ENCODE measurements around the gene FGG.
"Not testable (repeated sequence)": the region's sequence is repeated elsewhere in the genome, so short reads cannot be mapped to it uniquely, and the experiment has no call there.

FGG gene

DNA sequence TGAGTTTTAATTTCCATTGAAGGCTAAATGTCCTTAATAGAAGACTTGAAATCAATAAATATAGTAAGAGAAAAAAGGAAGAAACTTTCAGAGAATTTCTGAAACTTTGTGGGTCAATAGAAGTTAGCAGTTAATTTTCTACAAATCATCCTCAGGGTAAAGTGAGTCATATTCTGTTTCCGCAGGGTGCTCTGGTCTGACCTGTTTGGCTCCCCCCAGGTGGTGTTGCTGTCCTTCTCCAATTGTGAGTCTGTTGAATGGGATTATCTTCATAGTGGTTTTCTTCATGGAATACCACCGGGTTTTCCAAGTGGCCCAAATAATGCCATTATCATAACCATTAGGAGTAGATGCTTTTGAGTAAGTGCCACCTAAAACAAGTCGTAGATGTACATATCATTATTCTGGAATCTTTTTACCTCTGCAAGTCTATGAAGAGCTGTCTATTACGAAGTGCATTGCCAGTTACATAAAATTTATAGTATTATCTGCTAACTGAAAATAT lies 7.7 kb downstream of the FGG start:
- no peak overlapping the region for H3K4me3 ChIP-seq (ENCODE audit: low read depth, low read length)
- no peak for TF ChIP-seq CTCF (IDR thresholded peaks at IDR 0.05; ENCODE audit: borderline replicate concordance, insufficient read depth, low read depth, low read length)

DNA sequence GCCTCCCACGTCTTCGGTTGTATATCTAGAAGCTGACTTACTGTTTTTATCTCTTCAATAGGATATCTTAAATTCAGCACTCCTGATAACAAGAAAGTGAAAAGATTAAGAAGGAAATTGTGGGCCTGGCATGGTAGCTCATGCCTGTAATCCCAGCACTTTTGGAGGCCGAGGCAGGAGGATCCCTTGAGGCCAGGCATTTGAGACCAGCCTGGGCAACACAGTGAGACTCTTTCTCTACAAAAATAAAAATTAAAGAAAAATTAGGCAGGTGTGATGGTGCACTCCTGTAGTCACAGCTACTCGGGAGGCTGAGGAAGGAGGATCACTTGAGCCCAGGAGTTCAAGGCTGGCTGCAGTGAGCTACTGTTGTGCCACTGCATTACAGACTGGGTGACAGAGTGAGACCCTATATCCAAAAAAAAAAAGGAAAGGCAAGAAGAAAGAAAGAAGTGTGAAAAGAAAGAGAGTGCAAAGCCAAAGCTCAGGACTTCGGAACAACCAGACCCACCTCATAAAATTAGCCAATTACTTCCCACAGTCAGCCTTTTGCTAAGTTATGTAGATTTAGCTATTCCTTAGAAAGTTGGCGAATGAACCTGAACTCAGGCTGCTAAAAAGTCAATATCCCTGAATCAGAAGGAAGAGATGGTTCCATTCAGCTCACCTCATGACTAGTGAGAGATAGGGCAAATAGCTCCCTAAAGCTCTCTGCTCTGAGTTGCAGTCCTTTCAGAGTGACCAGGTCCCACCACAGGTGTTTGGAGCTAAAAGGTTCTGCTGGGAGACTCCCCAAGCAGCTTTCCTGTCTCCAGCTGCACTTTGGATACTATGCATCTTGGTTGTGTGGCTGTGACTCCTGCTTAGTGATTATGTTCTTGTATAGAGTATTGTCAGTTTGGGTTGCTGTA lies 9.2 kb downstream of the FGG start:
- H3K4me3 ChIP-seq (ENCODE audit: low read depth, low read length): no peak overlapping the region
- TF ChIP-seq CTCF (IDR thresholded peaks at IDR 0.05; ENCODE audit: borderline replicate concordance, insufficient read depth, low read depth, low read length): no peak

DNA sequence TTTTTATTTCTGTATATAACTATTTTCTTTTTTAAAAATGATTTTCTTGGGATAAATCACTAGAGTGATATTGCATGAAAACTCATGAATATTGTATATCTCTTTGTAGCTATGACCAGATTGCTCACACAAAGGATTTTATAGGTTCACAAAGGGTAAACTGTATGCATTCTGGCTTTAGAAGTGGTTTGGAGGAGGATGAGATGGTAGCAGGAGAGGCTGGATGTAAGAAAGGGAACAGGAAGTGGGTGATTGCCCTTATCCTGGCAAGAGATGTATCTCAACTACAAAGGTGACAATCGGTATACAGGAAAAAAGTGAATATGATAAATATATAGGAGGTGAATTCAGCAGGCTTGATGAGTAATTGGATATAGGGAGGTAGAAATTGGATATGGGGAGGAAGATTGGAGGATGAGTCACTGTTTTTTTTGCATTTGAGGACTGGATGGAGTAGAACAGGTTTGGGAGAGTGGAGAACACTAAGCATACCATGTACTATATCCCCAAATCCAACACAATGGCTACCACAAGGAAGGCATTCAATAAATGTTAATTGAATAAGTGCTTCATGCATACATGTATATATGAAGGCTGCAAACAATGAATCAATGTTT lies 9.9 kb downstream of the FGG start:
- no peak overlapping the region for H3K4me3 ChIP-seq (ENCODE audit: low read depth, low read length)
- TF ChIP-seq CTCF (IDR thresholded peaks at IDR 0.05; ENCODE audit: borderline replicate concordance, insufficient read depth, low read depth, low read length): no peak

DNA sequence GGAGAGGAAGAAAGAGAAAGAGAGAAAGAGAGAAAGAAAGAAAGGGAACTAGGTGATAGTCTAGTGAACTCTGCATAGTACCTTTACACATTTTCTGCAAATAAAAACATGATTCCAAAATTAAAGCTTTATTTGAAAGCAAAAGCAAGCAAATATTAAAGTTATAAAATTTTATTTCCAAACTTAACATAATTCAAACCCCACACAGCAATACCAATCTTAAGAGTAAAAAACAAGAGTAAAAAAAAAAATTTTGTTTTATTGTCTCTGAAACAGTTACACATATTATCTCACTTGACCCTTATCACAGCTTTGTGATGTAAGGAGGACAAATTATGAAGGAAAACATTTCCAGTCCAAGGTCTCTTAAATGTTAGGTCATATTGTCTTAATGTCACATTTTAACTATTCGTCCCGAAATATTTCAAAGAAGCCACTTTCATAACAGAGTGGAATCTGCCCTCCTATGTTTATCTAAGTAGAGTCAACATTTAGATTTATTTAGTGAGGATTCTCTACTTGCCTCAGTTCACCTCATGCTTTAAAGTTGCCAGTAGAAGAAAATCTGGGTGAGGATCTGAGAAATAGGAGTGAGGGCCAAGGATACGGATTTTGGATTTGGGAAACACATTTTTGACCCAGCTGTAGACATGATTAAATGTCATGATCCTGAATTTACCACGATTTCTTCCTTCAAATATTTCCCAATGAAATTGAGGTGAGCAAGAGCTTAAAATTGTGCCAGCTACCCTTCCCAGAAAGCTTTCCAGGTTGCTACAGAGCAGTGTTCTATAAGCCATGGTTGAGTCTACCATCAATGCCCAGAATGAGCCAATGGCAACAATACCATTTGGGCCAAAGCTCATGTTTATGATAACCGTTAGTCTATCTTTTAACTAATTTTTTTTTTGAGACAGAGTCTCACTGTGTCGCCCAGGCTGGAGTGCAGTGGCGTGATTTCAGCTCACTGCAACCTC lies 14.4 kb downstream of the FGG start:
- TF ChIP-seq CTCF (IDR thresholded peaks at IDR 0.05; ENCODE audit: borderline replicate concordance, insufficient read depth, low read depth, low read length): no peak

GRCh38 chr4:154597281-154597680 lies 15.2 kb downstream of the FGG start:
- not testable (repeated sequence) for H3K4me3 ChIP-seq (ENCODE audit: low read depth, low read length)

More for the DNA sequence above, 14.4 kb downstream of the FGG start:
- no peak overlapping the region for H3K4me3 ChIP-seq (ENCODE audit: low read depth, low read length)

- TF ChIP-seq CTCF (IDR thresholded peaks at IDR 0.05; ENCODE audit: borderline replicate concordance, insufficient read depth, low read depth, low read length): no peak
- H3K4me3 ChIP-seq (ENCODE audit: low read depth, low read length): no peak overlapping the region
Measured at GRCh38 chr4:154595807-154596206, 16.6 kb downstream of the FGG start.

DNA sequence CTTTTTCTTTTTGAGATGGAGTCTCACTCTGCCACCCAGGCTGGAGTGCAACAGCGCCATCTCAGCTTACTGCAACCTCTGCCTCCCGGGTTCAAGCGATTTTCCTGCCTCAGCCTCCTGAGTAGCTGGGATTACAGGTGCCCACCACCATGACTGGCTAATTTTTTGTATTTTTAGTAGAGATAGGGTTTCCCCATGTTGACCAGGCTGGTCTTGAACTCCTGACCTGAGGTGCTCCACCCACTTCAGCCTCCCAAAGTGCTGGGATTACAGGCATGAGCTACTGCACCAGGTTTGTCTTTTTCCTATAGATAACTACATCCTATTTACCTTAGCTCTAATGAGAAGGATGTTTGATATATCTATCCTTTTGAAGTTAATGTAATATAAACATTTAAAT lies 18.1 kb downstream of the FGG start:
- not testable (repeated sequence) for H3K4me3 ChIP-seq (ENCODE audit: low read depth, low read length)

Measured in GM12875 (cell line).